Measurements from ENCODE around the gene TXLNB.
"Not testable (repeated sequence)": the region's sequence is repeated elsewhere in the genome, so short reads cannot be mapped to it uniquely, and the experiment has no call there.

TXLNB gene

DNA sequence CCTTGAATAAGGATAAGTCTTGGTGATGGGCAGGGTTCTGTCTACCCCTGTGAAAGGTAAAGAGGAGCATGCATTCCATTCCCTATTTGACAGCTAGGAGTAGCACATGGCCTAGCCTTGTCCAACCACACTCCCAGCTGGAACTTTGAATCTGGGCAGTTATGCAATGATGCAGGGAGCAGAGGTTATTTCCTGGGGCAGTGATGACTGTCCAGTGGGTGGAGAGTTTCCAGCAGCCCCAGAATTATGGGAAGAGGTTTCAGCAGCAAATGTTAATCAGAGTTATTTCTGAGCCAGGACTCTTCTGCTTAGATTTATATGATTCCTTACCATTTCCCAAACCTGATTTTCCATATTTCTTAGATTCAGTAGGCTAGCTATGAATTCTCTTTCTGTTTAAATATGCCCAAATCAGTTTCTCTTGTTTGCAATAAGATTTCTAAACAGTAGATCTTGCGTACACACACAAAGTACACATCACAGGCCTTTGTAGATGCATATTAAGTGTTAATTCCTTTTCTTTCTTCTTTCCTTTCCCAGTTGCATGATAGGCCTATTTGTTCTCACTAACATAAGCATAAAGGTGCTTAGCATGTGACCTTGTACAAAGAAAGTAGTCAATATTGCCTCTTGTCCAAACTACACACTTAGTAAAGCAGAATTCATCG is 17.3 kb upstream of the TXLNB start:
- DNase-seq, result no peak

GRCh38 chr6:139308286-139308916 is 16.6 kb upstream of the TXLNB start:
- no peak for DNase-seq

DNA sequence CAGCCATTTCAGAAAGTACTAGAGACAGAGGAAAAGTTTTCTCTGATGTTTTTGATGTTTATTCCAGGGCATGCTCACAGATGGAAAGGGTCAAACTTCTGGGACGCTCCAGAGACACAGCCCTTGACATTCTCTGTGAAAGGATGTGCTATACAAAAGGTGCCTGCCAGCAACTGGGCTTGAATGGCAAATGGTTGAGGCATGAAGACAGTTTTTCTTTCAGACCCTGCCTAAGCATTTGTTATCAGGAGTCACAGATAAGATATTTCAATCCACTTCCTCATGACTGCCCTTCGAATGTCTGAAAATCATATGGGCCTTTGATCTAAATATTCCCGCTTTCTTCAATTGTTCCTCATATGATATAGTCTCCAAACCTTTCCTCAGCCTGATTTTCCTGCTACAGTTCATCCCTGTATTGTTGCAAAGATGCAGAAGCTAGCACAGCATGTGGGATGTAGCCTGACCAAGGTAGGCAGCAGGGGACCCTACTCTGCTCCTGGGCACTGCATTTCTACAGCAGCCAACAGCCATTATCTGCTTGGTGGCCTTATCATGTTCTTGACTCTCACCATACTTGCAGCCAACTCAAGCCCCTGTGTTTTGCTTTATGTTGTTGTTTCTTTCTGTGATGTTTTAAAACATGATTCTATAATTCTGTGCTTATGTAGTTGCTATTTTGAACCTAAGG is 14.6 kb upstream of the TXLNB start:
- no peak for DNase-seq

DNA sequence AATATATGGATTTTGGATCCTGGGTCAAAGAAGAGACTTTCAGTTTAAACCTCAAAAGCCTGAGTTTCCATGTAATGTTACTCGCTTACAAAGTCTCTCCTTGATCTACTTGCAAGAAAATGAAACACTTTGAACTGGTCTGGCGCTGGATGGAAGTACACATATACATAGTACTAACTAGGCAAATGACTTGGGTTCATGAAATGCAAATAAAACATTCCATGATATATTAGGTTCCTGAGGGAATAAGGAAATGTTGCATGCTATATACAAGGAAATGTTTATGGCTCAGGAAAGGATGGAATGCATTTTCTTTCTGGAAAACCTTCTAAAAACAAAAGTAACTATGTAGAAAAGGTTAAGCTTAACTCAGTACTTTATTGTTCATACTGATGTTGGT is 11.4 kb upstream of the TXLNB start:
- no peak for DNase-seq

DNA sequence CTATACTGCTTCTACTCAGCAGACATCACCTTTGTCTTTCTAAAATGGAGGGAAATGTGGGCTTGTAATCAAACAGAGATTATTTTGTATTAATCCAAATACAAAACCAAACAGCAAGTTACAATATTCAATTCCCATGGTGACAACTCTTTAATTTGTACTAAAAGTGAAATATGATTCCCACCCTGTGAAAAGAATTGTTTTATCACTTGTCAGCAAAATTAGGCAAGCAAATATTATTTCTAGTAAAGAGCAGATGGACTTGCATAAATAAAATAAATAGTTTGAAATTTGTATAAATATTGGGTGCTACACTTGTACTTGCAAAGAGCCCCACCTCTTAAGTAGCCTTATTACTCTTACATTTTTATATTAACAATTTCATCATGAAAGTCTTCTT is 6.1 kb upstream of the TXLNB start:
- DNase-seq, result no peak

DNA sequence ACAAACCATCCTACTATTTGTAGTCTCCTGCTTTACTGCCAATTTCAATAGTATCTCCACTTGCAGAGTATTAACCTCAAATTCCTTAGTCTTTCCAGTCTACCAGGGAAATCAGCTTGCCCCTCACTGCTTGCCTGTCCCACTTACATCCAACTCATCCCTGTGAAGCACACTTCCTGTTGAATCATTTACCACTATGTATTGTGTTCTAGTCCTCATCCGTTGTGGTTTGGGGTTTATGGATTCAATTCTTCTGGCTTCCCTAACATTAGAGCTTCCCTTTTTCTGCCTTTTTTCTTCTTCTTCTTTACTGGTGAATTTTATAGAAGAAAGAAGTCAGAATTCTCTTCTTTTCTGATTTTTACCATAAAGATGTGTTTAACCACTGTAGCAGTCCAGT is 5.1 kb upstream of the TXLNB start:
- DNase-seq, result no peak

DNA sequence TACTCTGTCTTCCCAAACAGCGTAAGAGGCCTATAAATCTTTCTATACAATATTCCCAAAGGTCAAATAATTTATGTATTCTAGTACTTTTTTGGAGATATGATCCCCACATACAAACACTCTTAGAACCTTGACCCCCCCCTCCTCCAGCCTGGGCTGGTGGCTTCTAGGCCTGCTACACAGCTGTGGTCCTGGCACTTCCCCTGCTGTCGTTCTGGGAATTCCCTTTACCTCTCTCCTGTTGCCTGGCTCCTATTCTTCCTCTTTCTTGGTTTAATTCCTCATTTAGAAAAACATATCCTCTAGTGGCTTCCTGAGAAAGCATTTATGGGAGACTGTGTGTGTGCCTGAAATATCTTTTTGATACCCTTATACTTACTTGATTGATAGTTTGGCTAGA is 4.1 kb upstream of the TXLNB start:
- DNase-seq, result no peak

- DNase-seq, result no peak
Measured at GRCh38 chr6:139294090-139294489, 2.3 kb upstream of the TXLNB start.

DNA sequence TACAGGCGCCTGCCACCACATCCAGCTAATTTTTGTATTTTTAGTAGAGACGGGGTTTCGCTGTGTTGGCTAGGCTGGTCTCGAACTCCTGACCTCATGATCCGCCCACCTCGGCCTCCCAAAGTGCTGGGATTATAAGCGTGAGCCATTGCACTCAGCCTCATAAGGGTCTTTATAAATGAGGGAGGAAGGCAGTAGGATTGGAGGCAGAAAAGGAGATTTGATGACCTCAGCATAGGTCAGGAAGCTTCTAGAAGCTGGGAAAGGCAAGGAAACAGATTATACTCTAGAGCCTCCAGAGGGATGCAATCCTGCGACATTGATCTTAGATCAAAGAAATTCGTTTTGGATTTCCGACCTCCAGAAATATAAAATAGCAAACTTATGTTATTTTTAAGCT is 1.4 kb upstream of the TXLNB start:
- DNase-seq, result not testable (repeated sequence)

GRCh38 chr6:139290787-139291311 is 949 bp downstream of the TXLNB start:
- DNase-seq, result no peak

DNA sequence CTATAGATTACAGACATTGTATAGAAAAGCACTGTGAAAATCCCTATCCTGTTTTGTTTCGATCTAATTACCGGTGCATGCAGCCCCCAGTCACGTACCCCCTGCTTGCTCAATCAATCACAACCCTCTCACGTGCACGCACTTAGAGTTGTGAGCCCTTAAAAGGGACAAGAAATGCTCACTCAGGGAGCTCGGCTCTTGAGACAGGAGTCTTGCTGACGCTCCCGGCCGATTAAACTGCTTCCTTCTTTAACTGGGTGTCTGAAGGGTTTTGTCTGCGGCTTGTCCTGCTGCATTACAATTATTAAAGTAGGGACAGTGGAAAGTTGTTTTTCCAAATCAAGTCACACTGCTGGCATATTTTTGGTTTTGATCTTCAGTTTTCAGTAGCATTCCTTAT is 2.6 kb downstream of the TXLNB start:
- no peak for DNase-seq

- DNase-seq, result no peak
Measured at GRCh38 chr6:139288496-139289040, 3.2 kb downstream of the TXLNB start.

DNA sequence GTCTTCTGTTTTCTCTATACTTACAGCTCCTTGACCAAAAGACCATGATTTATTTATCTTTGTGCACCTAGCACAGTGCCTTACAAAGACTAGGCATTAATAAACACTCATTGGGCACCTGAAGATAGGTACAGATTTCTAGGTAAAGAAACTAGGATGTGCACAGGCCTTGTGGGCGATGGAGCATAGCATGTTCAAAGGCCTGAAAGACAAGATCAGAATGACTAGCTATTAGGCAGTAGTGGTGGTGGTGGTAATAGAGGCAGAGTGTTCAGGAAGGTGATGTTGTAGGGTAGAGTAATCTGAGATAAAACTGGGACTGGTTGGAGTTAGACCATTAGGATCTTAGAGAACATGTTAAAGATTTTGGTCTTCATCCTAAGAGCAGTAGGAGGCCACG is 3.9 kb downstream of the TXLNB start:
- no peak for DNase-seq

- not testable (repeated sequence) for DNase-seq
Measured at GRCh38 chr6:139286438-139286837, 5.4 kb downstream of the TXLNB start.

GRCh38 chr6:139285590-139285989 is 6.2 kb downstream of the TXLNB start:
- DNase-seq, result no peak

- DNase-seq, result no peak
Measured at GRCh38 chr6:139284789-139285188, 7.0 kb downstream of the TXLNB start.

DNA sequence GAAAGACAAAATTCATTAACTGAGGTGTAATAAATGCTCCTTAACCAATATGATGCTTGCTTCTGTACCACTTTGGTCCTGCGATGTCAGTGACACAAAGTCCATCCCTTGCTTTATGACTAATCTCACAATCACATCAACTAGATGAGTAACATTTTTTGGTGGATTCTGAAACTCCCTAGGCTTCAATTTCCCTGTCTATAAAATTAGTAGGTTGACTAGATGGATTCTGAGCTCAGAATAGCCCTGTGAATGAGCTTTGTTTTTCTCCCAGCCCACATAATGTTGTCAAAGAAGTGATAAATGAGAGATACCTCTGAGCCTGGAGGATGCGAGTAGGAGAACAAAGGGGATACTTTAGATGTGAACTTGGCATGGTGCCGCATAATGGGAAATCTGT is 9.1 kb downstream of the TXLNB start:
- DNase-seq, result no peak

GRCh38 chr6:139278190-139278589 is 13.6 kb downstream of the TXLNB start:
- DNase-seq, result no peak

- no peak for DNase-seq
Measured at GRCh38 chr6:139277587-139277986, 14.2 kb downstream of the TXLNB start.

GRCh38 chr6:139277161-139277560 is 14.6 kb downstream of the TXLNB start:
- no peak for DNase-seq

- DNase-seq, result no peak
Measured at GRCh38 chr6:139275279-139276055, 16.3 kb downstream of the TXLNB start.

GRCh38 chr6:139271056-139271455 is 20.7 kb downstream of the TXLNB start:
- DNase-seq, result no peak

DNA sequence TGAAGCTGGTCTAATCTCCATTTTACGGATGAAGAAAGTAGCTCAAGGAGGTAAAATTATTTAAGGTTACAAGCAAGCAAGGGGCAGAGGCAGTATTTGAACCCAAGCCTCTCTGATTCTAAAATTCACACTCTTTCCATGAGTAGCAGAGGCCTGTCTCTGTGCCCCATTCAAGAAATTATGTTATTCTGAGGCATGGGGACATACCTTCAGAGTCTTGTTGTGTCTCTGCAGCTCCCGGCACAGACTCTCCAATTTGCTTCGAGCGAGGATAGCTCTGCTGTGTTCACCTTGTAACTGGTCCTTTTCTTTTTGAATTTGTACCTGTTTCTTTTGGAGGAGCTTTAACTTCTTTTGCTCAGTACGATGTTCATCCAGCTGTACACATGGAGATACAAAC is 21.5 kb downstream of the TXLNB start:
- no peak for DNase-seq
